ENCODE data around the gene RAET1E.
"Not testable (repeated sequence)": the region's sequence is repeated elsewhere in the genome, so short reads cannot be mapped to it uniquely, and the experiment has no call there.

Gene RAET1E

GRCh38 chr6:149929422-149929821, 31.5 kb upstream of the RAET1E start:
- in situ Hi-C loops (cut with MboI; ENCODE audit: low sequenced_read_pairs), result no loop called here

- in situ Hi-C loops (cut with MboI; ENCODE audit: low sequenced_read_pairs), result not testable (repeated sequence)
These were observed 29.1 kb upstream of the RAET1E start for GRCh38 chr6:149927025-149927424.

- in situ Hi-C loops (cut with MboI; ENCODE audit: low sequenced_read_pairs), result no loop called here
These were observed 28.3 kb upstream of the RAET1E start for GRCh38 chr6:149925974-149926777.

GRCh38 chr6:149925253-149925973, 27.5 kb upstream of the RAET1E start:
- in situ Hi-C loops (cut with MboI; ENCODE audit: low sequenced_read_pairs), result no loop called here

- in situ Hi-C loops (cut with MboI; ENCODE audit: low sequenced_read_pairs), result no loop called here
These were observed 27.0 kb upstream of the RAET1E start for GRCh38 chr6:149924933-149925252.

GRCh38 chr6:149924206-149924932, 26.5 kb upstream of the RAET1E start:
- in situ Hi-C loops (cut with MboI; ENCODE audit: low sequenced_read_pairs), result no loop called here

GRCh38 chr6:149923327-149923986, 25.5 kb upstream of the RAET1E start:
- in situ Hi-C loops (cut with MboI; ENCODE audit: low sequenced_read_pairs), result no loop called here

- in situ Hi-C loops (cut with MboI; ENCODE audit: low sequenced_read_pairs), result no loop called here
These were observed 24.9 kb upstream of the RAET1E start, which contains the start of gene RAET1G for GRCh38 chr6:149922642-149923326. Gene RAET1G (minus strand): TSS chr6:149923121. CDS start chr6:149923010, 111 bp downstream.

- in situ Hi-C loops (cut with MboI; ENCODE audit: low sequenced_read_pairs), result not testable (repeated sequence)
These were observed 24.2 kb upstream of the RAET1E start for GRCh38 chr6:149922091-149922490.

GRCh38 chr6:149921361-149921760, 23.4 kb upstream of the RAET1E start:
- in situ Hi-C loops (cut with MboI; ENCODE audit: low sequenced_read_pairs), result no loop called here

GRCh38 chr6:149919834-149920225, 21.9 kb upstream of the RAET1E start:
- in situ Hi-C loops (cut with MboI; ENCODE audit: low sequenced_read_pairs), result no loop called here

- in situ Hi-C loops (cut with MboI; ENCODE audit: low sequenced_read_pairs), result not testable (repeated sequence)
These were observed 21.4 kb upstream of the RAET1E start for GRCh38 chr6:149919126-149919833.

- in situ Hi-C loops (cut with MboI; ENCODE audit: low sequenced_read_pairs), result no loop called here
These were observed 20.4 kb upstream of the RAET1E start for GRCh38 chr6:149918151-149918905.

GRCh38 chr6:149917679-149918078, 19.8 kb upstream of the RAET1E start:
- in situ Hi-C loops (cut with MboI; ENCODE audit: low sequenced_read_pairs), result no loop called here

GRCh38 chr6:149915970-149916865, 18.3 kb upstream of the RAET1E start:
- in situ Hi-C loops (cut with MboI; ENCODE audit: low sequenced_read_pairs), result no loop called here

GRCh38 chr6:149913540-149914240, 15.8 kb upstream of the RAET1E start:
- in situ Hi-C loops (cut with MboI; ENCODE audit: low sequenced_read_pairs), result no loop called here

- in situ Hi-C loops (cut with MboI; ENCODE audit: low sequenced_read_pairs), result no loop called here
These were observed 15.2 kb upstream of the RAET1E start for GRCh38 chr6:149913085-149913484.

GRCh38 chr6:149912680-149913079, 14.8 kb upstream of the RAET1E start:
- in situ Hi-C loops (cut with MboI; ENCODE audit: low sequenced_read_pairs), result not testable (repeated sequence)

Measured in hTERT RPE-1 (cell line).